ENCODE data around the gene ISLR2.
A peak's percentile ranks its signal among the peaks of the same experiment; 100 is the strongest.

Gene ISLR2

GRCh38 chr15:74129586-74130154, 716 bp upstream of the ISLR2 start:
- no peak for DNase-seq

- no peak for DNase-seq
These were observed 652 bp downstream of the ISLR2 start for GRCh38 chr15:74130849-74131627.

GRCh38 chr15:74131628-74132413, 1.4 kb downstream of the ISLR2 start:
- DNase-seq: no peak

GRCh38 chr15:74132681-74133651, 2.6 kb downstream of the ISLR2 start:
- DNase-seq: peak in 1 of 5 donors; percentile 39

- DNase-seq: no peak
These were observed 3.5 kb downstream of the ISLR2 start for GRCh38 chr15:74133694-74134386.

- DNase-seq: no peak
These were observed 4.1 kb downstream of the ISLR2 start for GRCh38 chr15:74134387-74135027.

GRCh38 chr15:74135041-74135565, 4.7 kb downstream of the ISLR2 start:
- DNase-seq: no peak

- no peak for DNase-seq
These were observed 6.1 kb downstream of the ISLR2 start for GRCh38 chr15:74136540-74136813.

GRCh38 chr15:74136814-74137536, 6.6 kb downstream of the ISLR2 start:
- no peak for DNase-seq

GRCh38 chr15:74137537-74137894, 7.1 kb downstream of the ISLR2 start:
- no peak for DNase-seq

- no peak for DNase-seq
These were observed 8.3 kb downstream of the ISLR2 start for GRCh38 chr15:74138642-74139041.

- DNase-seq: no peak
These were observed 11.2 kb downstream of the ISLR2 start for GRCh38 chr15:74141591-74141990.

GRCh38 chr15:74144153-74144775, 13.9 kb downstream of the ISLR2 start:
- no peak for DNase-seq

GRCh38 chr15:74146277-74146800, 16.0 kb downstream of the ISLR2 start:
- DNase-seq: no peak

GRCh38 chr15:74147051-74147450, 16.7 kb downstream of the ISLR2 start:
- DNase-seq: no peak

GRCh38 chr15:74155766-74156417, 25.5 kb downstream of the ISLR2 start:
- DNase-seq: no peak

- peak in 1 of 5 donors; percentile 27 for DNase-seq
These were observed 26.5 kb downstream of the ISLR2 start for GRCh38 chr15:74156678-74157411.
